Ectodermal cell (in vitro differentiated cells): Measurements from ENCODE around the gene ZNF846.
"Not testable (repeated sequence)": the region's sequence is repeated elsewhere in the genome, so short reads cannot be mapped to it uniquely, and the experiment has no call there.

Experiments
- H3K27ac ChIP-seq: 2 replicates; pipeline ENCODE4 v1.7.0; 2013; ENCODE audit warnings: mild to moderate bottlenecking, low read depth, low read length; ENCODE audit not compliant: insufficient read depth, poor library complexity, severe bottlenecking
- H3K27me3 ChIP-seq: 2 replicates; pipeline ENCODE4 v1.7.0; 2013; ENCODE audit warnings: mild to moderate bottlenecking, low read length; ENCODE audit not compliant: insufficient read depth, control insufficient read depth, poor library complexity, severe bottlenecking
- H3K36me3 ChIP-seq: one replicate; pipeline ENCODE4 v1.7.0; 2013; ENCODE audit warnings: low read length; ENCODE audit not compliant: control insufficient read depth, insufficient read depth
- H3K4me1 ChIP-seq: one replicate; pipeline ENCODE4 v1.7.0; 2013; ENCODE audit warnings: low read length; ENCODE audit not compliant: control insufficient read depth, insufficient read depth
- H3K4me3 ChIP-seq: 2 replicates; pipeline ENCODE4 v1.7.0; 2013; ENCODE audit warnings: low read depth, low read length, control low read depth; ENCODE audit not compliant: insufficient read depth
- H3K9me3 ChIP-seq: 2 replicates; pipeline ENCODE4 v1.7.0; 2013; ENCODE audit warnings: mild to moderate bottlenecking, low read length, moderate library complexity; ENCODE audit not compliant: control insufficient read depth
- WGBS, 2 experiments: methylation state at CpG; one replicate each; pipeline ENCODE4 v1.1.7; 2013; ENCODE audit warnings: missing lambda C conversion rate in 2 of 2; 5-methylcytosine and 5-hydroxymethylcytosine counted together

ZNF846 gene

DNA sequence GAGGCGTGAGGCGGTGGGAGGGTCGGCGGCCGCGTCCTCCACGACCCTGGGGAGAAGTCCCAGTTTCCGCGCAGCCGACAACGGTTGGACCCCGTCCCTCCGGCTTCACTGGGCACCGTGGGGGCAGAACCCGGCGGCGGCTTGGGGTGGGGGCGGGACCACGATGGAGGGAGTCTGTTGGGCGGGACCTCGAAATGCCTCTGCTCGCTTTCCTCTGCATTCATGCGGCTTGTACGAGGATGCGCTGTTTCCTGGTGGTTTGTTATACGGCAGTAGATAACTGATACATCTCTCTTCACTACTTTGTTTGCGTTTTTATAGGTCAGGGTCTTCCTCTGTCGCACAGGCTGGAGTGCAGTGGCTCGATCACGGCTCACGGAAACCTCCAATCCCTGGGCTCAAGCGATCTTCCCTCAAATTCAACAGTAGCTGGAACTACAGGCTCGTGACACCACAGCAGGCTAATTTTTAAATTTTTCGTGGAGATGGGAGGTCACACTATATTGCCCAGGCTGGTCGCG is 24.6 kb upstream of the ZNF846 start:
- WGBS, 2 experiments, result 24% methylated on average over 36 of the region's 36 CpGs
- H3K4me1 ChIP-seq, result no peaks in the 10 kb centered on the region

DNA sequence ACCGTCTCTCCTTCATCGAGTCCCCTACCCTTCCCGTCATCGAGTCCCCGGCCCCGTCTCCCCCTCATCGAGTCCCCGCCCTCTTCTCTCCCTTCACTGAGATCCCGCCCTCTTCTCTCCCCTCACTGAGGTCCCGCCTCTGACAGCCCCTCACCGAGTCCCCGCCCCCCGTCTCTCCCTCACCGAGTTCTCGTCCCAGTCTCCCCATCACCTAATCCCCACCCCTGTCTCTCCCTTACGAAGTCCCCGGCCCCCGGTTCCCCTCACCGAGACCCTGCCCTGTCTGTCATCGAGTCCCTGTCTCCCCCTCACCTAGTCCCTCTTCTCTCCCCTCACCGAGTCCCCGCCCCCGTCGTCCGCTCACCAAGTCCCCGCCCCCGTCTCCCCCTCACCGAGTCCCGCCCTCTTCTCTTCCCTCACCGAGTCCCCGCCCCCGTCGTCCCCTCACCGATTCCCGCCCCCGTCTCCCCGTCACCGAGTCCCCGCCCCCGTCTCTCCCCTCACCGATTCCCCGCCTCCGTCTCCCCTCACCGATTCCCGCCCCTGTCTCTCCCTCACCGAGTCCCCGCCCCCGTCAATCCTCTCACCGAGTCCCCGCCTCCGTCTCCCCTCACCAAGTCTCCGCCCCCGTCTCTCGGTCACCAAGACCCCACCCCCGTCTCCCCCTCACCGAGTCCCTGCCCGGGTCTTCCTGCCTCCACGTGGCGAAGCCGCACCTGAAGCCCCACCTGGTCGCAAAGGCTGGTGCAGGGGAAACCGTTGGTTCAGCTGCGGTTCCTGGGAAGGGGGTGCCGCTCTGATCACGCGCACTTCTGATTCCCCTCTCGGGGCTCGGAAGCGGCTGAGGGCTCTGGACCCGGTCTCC is 23.9 kb upstream of the ZNF846 start:
- WGBS, 2 experiments, result 0% methylated on average over 58 to 70 of the region's 70 CpGs
- H3K4me1 ChIP-seq, result no peaks in the 10 kb centered on the region

More for the DNA sequence above, 24.6 kb upstream of the ZNF846 start:
- peaks cover 6% of the 10 kb centered on the region for H3K27me3 ChIP-seq
- H3K36me3 ChIP-seq, result no peaks in the 10 kb centered on the region
- H3K4me3 ChIP-seq, result peak overlapping the region; percentile 67
- H3K9me3 ChIP-seq, result no peaks in the 10 kb centered on the region
- H3K27ac ChIP-seq, result peak overlapping the region; percentile 77

DNA sequence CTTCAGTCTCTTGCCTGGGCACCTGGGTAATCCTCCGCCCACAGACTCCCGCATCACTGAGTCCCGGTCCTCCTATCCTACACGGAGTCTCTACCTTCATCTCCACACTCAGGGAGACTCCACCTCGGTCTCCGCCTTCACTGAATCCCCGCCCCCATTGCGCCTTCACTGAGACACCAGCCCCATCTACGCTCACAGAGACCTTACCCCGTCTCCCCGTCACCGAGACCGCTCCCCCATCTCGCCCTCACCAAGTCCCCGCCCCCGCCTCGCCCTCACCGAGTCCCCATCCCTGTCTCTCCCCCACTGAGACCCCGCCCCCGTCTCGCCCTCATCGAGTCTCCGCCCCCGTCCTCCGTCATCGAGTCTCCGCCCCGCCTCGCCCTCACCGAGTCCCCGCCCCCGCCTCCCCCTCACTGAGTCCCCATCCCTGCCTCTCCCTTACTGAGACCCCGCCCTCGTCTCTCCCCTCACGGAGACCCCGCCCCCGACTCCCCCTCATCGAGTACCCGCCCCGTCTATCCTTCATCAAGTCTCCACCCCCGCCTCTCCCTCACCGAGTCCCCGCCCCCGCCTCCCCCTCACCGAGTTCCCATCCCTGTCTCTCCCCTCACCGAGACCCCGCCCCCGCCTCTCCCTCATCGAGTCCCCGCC is 23.1 kb upstream of the ZNF846 start:
- peaks cover 6% of the 10 kb centered on the region for H3K27me3 ChIP-seq
- H3K4me1 ChIP-seq, result no peaks in the 10 kb centered on the region
- H3K27ac ChIP-seq, result peak overlapping the region; percentile 21
- H3K9me3 ChIP-seq, result no peaks in the 10 kb centered on the region
- peak overlapping the region; percentile 67 for H3K4me3 ChIP-seq
- WGBS, 2 experiments, result 1 to 2% methylated on average over 26 to 47 of the region's 50 CpGs
- H3K36me3 ChIP-seq, result no peaks in the 10 kb centered on the region

More for the DNA sequence above, 23.9 kb upstream of the ZNF846 start:
- peak overlapping the region; percentile 67 for H3K4me3 ChIP-seq
- no peaks in the 10 kb centered on the region for H3K9me3 ChIP-seq
- H3K36me3 ChIP-seq, result no peaks in the 10 kb centered on the region
- peak overlapping the region; percentile 77 for H3K27ac ChIP-seq
- peaks cover 6% of the 10 kb centered on the region for H3K27me3 ChIP-seq

DNA sequence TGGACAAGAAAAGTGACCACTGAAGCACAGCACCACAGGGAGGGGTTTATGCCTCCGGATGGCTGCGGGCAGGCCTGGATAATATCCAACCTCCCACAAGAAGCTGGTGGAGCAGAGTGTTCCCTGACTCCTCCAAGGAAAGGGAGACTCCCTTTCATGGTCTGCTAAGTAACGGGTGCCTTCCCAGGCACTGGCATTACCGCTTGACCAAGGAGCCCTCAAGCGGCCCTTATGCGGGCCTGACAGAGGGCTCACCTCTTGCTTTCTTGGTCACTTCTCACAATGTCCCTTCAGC is 22.5 kb upstream of the ZNF846 start:
- not testable (repeated sequence) for H3K4me3 ChIP-seq, H3K9me3 ChIP-seq, H3K4me1 ChIP-seq, H3K27me3 ChIP-seq, H3K36me3 ChIP-seq, H3K27ac ChIP-seq
- WGBS, 2 experiments, result 89 to 95% methylated on average over 6 of the region's 6 CpGs

DNA sequence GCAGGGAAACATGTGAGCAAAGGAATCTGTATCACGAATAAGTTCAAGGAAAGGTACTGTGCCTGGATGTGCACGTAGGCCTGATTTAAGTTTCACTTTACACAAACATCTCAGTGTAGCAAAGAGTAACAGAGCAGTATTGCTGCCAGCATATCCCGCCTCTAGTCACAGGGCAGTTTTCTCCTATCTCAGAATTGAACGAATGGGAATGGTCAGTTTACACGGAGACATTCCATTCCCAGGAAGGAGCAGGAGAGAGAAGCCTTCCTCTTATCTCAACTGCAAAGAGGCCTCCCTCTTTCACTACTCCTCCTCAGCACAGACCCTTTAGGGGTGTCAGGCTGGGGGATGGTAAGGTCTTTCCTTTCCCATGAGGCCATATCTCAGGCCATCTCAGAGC is 21.0 kb upstream of the ZNF846 start:
- not testable (repeated sequence) for H3K27ac ChIP-seq, H3K4me3 ChIP-seq, H3K36me3 ChIP-seq, H3K4me1 ChIP-seq, H3K27me3 ChIP-seq, H3K9me3 ChIP-seq
- WGBS, 2 experiments, result 73% methylated on average over 5 of the region's 5 CpGs

DNA sequence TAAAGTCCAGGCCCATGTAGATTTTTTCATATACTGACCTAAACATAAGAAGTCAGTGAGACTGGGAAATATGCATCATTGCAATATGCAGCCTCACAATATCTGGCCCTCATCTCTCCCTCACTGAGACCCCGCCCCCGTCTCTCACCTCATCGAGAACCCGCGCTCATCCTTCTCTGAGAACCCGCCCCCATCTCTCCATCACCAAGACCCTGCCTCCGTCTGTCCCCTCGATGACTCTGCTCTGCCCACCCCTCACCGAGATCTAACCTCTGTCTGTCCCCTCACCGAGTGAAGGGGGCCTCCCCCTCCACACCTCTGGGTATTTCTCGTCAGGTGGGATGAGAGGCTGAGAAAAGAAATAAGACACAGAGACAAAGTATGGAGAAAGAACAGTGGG is 20.5 kb upstream of the ZNF846 start:
- Histone ChIP-seq H3K36me3 (no peaks in the 10 kb centered on the region), H3K4me3 (no peak overlapping the region), H3K4me1 (peaks cover 4% of the 10 kb centered on the region), H3K27ac (no peak overlapping the region), H3K27me3 (peaks cover 6% of the 10 kb centered on the region), H3K9me3 (no peaks in the 10 kb centered on the region)
- 84 to 88% methylated on average over 11 of the region's 11 CpGs for WGBS, 2 experiments

DNA sequence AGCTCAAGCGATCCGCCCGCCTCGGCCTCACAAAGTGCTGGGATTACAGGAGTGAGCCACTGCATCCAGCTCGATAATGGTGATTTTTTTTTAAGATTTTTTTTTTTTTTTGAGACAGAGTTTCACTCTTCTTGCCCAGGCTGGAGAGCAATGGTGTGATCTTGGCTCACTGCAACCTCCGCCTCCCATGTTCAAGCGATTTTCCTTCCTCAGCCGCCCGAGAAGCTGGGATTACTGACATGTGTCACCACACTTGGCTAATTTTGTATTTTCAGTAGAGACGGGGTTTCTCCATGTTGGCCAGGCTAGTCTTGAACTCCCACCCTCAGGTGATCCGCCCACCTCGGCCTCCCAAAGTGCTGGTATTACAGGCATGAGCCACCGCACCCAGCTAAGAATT is 20.1 kb upstream of the ZNF846 start:
- not testable (repeated sequence) for H3K9me3 ChIP-seq, H3K27ac ChIP-seq, H3K4me1 ChIP-seq

DNA sequence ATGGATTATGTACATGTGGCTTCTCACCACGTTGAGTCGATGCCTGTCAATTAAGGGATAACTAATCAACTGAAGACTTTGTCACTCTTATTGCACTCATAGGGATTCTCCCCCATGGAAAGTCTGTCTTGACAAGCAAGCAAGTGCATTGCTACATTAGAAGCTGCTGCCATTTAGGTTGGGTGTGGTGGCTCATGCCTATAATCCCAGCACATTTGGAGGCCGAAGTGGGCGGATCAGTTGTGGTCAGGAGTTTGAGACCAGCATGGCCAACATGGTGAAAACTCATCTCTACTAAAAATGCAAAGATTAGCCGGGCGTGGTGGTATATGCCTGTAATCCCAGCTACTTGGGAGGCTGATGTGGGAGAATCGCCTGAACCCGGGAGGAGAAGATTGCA is 18.3 kb upstream of the ZNF846 start:
- Histone ChIP-seq H3K9me3 (no peaks in the 10 kb centered on the region), H3K36me3 (no peaks in the 10 kb centered on the region), H3K27me3 (no peaks in the 10 kb centered on the region), H3K27ac (no peak overlapping the region), H3K4me1 (peaks cover 7% of the 10 kb centered on the region), H3K4me3 (no peak overlapping the region)
- 95% methylated on average over 8 of the region's 8 CpGs for WGBS, 2 experiments

More for the DNA sequence above, 20.1 kb upstream of the ZNF846 start:
- 93 to 94% methylated on average over 13 of the region's 13 CpGs for WGBS, 2 experiments
- H3K4me3 ChIP-seq, H3K36me3 ChIP-seq, H3K27me3 ChIP-seq: not testable (repeated sequence)

DNA sequence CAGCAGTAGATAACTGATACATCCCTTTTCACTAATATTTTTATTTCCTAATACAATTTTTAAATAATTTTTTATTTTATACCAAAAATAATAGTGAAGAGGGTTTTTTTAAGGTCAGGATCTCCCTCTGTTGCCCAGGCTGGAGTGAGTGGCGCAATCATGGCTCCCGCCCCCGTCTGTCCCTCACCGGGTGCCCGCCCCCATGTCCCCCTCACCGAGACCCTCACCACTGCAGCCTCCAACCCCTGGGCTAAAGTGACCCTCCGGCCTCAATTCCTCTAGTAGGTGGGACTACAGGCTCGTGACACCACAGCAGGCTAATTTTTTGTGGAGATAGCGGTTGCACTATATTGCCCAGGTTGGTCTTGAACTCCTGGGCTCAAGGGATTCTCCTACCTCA is 17.8 kb upstream of the ZNF846 start:
- no peaks in the 10 kb centered on the region for H3K36me3 ChIP-seq
- H3K27me3 ChIP-seq, result no peaks in the 10 kb centered on the region
- H3K9me3 ChIP-seq, result no peaks in the 10 kb centered on the region
- H3K27ac ChIP-seq, result no peak overlapping the region
- peak overlapping the region; percentile 77 for H3K4me3 ChIP-seq
- peaks cover 7% of the 10 kb centered on the region for H3K4me1 ChIP-seq
- 63% methylated on average over 9 of the region's 9 CpGs for WGBS, 2 experiments
